Lung (tissue), 12 donors: ENCODE data around the gene RGMA. TPM values are rescaled to one million over a fixed set of nuclear protein-coding genes. Genes with fewer than 3 reads are reported as not detected.

ENCODE experiments used
- ATAC-seq: fragments of 200-7000 bp; cut with Tn5 transposase; one replicate; pipeline ENCODE4 v1.9.1; 2020; ENCODE audit warnings: moderate number of reproducible peaks; ENCODE audit not compliant: insufficient read depth, low FRiP score
- DNase-seq, 3 donors: peaks; one replicate each; pipeline ENCODE4 v3.0.0-alpha.2; 2013 to 2017
- H3K27ac ChIP-seq, 2 donors: one replicate each; pipeline ENCODE4 v1.5.1; 2013; ENCODE audit warnings: mild to moderate bottlenecking in 2 of 2, moderate library complexity in 2 of 2, control low read depth in 1 of 2, inconsistent platforms in 1 of 2, low read depth in 1 of 2, low read length in 1 of 2
- H3K27me3 ChIP-seq, 3 donors: one replicate each; pipeline ENCODE4 v1.5.1; 2013; ENCODE audit warnings: low read length in 2 of 3; ENCODE audit not compliant: control insufficient read depth in 3 of 3, insufficient read depth in 3 of 3
- H3K36me3 ChIP-seq, 4 donors: one replicate each; pipeline ENCODE4 v1.5.1; 2013; ENCODE audit warnings: low read length in 4 of 4, mild to moderate bottlenecking in 1 of 4, moderate library complexity in 1 of 4; ENCODE audit not compliant: control insufficient read depth in 4 of 4, insufficient read depth in 4 of 4
- H3K4me1 ChIP-seq, 5 donors: one replicate each; pipeline ENCODE4 v1.5.1; 2013; ENCODE audit warnings: low read length in 5 of 5, mild to moderate bottlenecking in 2 of 5, moderate library complexity in 1 of 5; ENCODE audit not compliant: control insufficient read depth in 5 of 5, insufficient read depth in 5 of 5
- H3K4me3 ChIP-seq: one replicate; pipeline ENCODE4 v1.5.1; 2013; ENCODE audit warnings: mild to moderate bottlenecking, control low read depth, moderate library complexity
- H3K9ac ChIP-seq, 2 donors: one replicate each; pipeline ENCODE4 v1.5.1; 2013; ENCODE audit warnings: low read length in 2 of 2, control low read depth in 1 of 2; ENCODE audit not compliant: insufficient read depth in 1 of 2
- H3K9me3 ChIP-seq, 4 donors: one replicate each; pipeline ENCODE4 v1.5.1; 2013; ENCODE audit warnings: low read length in 3 of 4, mild to moderate bottlenecking in 1 of 4, moderate library complexity in 1 of 4; ENCODE audit not compliant: control insufficient read depth in 4 of 4, insufficient read depth in 3 of 4
- WGBS, 2 donors: extraction: QIAGEN DNeasy Blood & Tissue Kit; methylation state at CpG; one replicate each; pipeline ENCODE4 v1.1.7; 2013; 5-methylcytosine and 5-hydroxymethylcytosine counted together
- polyA plus RNA-seq, 2 donors: library from polyadenylated mRNA; stranded (reverse); fragments of 200-250 nt; gene quantifications; one replicate each; pipeline ENCODE4 v1.2.1, GENCODE V29; 2013
- total RNA-seq, 2 donors: library from RNA; depleted of rRNA in 1 of 2; stranded (reverse); fragments of >200 nt in 1 of 2; gene quantifications; one replicate each; pipeline ENCODE4 v1.2.1, GENCODE V29; 2014 to 2021
- TF ChIP-seq, protein P1 (sequence below): IDR thresholded peaks from 2 replicates; pipeline ENCODE4 v1.5.1; 2012; ENCODE audit warnings: mild to moderate bottlenecking; ENCODE audit errors: control extremely low read depth, extremely low read depth
- donor health status: control.
- donor health status: control.
- donor health status: Bipolar disorder and iron deficiency.
- donor health status: healthy.
- donor health status: DM: yes; HTN: yes; CAD: no.

The RGMA gene
- total and polyA plus RNA-seq, 4 donors, result 2.3 to 11.3 (median 5.0) TPM

DNA sequence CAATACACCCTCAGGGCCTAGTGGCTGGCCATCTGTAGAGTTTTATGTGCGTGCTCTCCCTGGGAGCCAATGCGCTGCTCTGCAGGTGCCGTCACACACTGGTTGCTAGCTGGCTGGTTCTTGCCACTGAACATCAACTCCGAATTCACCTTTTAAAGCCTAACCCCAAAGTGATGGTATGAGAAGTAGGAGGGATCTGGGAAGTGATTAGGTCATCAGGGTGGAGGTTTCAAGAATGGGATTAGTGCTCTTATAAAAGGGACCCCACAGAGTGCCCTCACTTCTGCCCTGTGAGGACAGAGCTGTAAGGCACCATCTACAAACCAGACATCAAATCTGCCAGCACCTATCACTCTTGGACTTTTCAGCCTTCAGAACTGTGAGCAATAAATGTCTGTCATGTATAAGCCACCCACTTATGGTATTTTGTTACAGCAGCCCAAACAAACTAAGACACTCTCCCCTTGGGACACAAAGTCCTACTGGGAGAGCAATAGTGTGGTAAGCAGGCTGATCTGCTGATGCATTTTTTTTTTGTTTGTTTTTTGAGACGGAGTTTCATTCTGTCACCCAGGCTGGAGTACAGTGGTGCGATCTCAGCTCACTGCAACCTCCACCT, 20.3 kb downstream of the RGMA start:
- no peak overlapping the region for H3K27ac ChIP-seq
- no peaks in the 10 kb centered on the region for H3K27me3 ChIP-seq

DNA sequence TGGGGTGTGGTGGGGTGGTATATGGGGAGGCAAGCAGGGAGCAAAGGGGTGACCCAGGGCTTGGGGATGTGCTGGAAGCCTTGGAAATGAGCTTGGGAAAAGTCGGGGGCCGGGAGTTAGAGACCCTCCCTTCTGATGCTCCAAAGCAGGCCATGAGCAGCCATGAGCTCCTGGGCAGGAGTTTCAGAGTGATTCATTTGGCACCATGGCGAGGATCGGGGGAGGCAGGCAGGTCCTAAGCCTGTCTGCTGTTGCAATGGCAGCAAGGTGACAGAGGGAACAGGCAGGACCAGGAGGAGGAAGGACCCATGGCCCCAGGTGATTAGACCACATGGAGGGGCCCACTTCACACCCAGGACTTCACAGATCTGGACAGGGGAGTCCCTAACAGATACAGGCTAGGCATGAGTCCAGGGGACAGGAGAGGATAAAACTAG, 21.3 kb downstream of the RGMA start:
- H3K4me1 ChIP-seq, result peaks cover 0 to 15% (median 9%) of the 10 kb centered on the region in 5 donors
- H3K27me3 ChIP-seq, result no peaks in the 10 kb centered on the region
- WGBS, 2 donors, result 89 to 91% methylated on average over 4 of the region's 4 CpGs
- DNase-seq, result no peak
- H3K36me3 ChIP-seq, result peaks cover 0 to 5% (median 0%) of the 10 kb centered on the region in 4 donors
- H3K9ac ChIP-seq, result no peak overlapping the region
- TF ChIP-seq, protein P1, sequence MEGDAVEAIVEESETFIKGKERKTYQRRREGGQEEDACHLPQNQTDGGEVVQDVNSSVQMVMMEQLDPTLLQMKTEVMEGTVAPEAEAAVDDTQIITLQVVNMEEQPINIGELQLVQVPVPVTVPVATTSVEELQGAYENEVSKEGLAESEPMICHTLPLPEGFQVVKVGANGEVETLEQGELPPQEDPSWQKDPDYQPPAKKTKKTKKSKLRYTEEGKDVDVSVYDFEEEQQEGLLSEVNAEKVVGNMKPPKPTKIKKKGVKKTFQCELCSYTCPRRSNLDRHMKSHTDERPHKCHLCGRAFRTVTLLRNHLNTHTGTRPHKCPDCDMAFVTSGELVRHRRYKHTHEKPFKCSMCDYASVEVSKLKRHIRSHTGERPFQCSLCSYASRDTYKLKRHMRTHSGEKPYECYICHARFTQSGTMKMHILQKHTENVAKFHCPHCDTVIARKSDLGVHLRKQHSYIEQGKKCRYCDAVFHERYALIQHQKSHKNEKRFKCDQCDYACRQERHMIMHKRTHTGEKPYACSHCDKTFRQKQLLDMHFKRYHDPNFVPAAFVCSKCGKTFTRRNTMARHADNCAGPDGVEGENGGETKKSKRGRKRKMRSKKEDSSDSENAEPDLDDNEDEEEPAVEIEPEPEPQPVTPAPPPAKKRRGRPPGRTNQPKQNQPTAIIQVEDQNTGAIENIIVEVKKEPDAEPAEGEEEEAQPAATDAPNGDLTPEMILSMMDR, result no peak
- H3K27ac ChIP-seq, result no peak overlapping the region
- peaks cover 0 to 3% (median 0%) of the 10 kb centered on the region in 4 donors for H3K9me3 ChIP-seq
- H3K4me3 ChIP-seq, result no peak overlapping the region
- ATAC-seq, result no peak

More for the DNA sequence above, 20.3 kb downstream of the RGMA start:
- DNase-seq (no peak), ATAC-seq (no peak)
- H3K4me3 ChIP-seq, result no peak overlapping the region
- WGBS, 2 donors, result 92 to 96% methylated on average over 6 of the region's 6 CpGs
- TF ChIP-seq, protein P1, result no peak
- peaks cover 0 to 21% (median 9%) of the 10 kb centered on the region in 5 donors for H3K4me1 ChIP-seq
- H3K9ac ChIP-seq, result no peak overlapping the region
- H3K9me3 ChIP-seq, result peaks cover 0 to 3% (median 0%) of the 10 kb centered on the region in 4 donors
- H3K36me3 ChIP-seq, result peaks cover 0 to 5% (median 0%) of the 10 kb centered on the region in 4 donors

DNA sequence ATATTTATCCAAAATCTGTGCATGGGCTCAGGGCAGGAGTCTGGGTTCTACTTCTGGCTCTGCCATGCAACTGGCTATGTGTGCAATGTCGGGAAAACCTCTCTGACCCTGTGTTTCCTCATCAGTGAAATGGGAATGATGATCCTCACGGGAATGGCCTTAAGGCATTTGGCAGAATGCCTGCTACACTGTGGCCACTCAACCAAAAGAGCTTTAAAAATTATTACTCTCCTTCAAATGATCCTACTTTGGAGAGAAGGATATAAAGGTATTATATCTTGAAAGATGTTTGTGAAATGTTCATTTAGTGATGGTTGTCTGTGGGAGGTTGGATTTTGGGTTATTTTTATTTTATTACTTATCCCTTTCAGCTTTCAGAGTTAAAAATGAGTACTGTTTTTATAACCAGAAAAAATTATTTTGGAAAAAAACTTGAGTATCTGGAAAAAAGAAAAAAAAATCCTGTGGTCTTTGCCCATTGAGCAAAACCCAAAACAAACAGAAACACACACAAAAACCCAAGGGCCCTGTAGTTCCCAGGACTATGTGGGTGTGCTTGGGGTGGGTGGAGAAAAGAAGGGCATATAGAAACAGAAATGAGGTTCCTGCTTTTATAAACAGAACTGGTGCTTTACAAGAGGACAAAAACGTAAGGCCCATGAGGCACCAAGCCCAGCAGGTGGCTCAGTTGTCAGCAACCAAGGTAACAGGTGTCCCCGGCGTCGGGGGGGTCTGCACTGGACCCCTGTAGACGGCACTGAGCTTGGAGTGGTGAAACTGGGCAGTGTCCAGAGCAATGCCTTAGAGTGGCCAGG, 22.0 kb downstream of the RGMA start:
- Histone ChIP-seq H3K9me3 (peaks cover 0 to 3% (median 0%) of the 10 kb centered on the region in 4 donors), H3K36me3 (peaks cover 0 to 5% (median 0%) of the 10 kb centered on the region in 4 donors), H3K27ac (no peak overlapping the region), H3K4me1 (peaks cover 0 to 15% (median 8%) of the 10 kb centered on the region in 5 donors), H3K4me3 (no peak overlapping the region), H3K9ac (no peak overlapping the region), H3K27me3 (no peaks in the 10 kb centered on the region)
- TF ChIP-seq, protein P1, result no peak
- WGBS, 2 donors, result 57 to 71% methylated on average over 7 of the region's 7 CpGs
- ATAC-seq (no peak), DNase-seq (peak in 1 of 3 donors; percentile 13)
